Measurements from ENCODE around the gene ABCC11. TPM values are rescaled to one million over a fixed set of nuclear protein-coding genes. Genes with fewer than 3 reads are reported as not detected.
A peak's percentile ranks its signal among the peaks of the same experiment; 100 is the strongest.

The ABCC11 gene
- total and polyA plus RNA-seq, 5 experiments from 2014 or later, result 0.05 to 0.26 TPM; not detected in 3

DNA sequence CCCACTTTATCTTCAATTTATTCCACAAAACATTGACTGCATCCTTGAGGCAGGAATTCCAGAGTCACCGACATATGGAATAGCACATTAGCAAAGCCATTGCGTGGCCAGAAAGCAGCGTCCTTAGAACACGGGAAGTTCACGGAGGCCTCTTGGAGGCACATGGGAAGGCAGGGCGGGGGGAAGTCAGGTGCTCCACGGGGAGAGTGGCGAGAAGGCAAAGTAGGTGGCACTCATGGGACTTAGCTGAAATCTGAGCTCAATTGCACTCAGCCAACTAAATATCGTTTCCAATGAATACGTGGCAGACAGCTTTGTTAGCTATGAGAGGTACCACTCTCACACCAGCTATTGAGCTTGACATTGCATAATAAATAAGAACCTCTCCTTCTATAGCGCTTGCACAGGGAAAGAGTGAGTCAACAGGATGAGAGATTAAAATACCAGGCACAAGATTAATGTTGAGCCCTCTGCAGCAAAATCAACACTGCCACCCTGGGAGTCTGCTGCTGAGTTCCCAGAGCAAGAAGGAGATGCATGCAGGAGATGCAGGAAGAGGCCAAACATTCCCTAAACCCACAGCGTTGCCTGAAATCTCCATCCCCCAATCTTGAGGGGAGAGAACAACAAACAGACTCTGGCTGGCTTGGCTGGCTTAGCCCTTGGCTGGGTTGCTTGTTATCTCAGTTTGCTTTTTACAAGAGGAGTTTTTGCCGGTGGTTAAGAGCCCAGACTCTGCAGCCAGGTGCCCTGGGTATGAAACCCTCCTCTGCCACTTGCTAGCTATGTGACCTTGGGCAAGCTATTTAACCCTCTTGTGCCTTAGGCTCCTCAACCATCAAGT is 120.3 kb downstream of the ABCC11 start:
- Mint-ChIP-seq H3K4me3 (no peak overlapping the region), H3K27ac (no peak overlapping the region), H3K27me3 (peaks cover 2 to 24% (median 7%) of the 10 kb centered on the region in 5 donors), H3K36me3 (no peaks in the 10 kb centered on the region), H3K9me3 (no peaks in the 10 kb centered on the region), H3K4me1 (no peaks in the 10 kb centered on the region)
- DNase-seq, result no peak
- ATAC-seq, result no peak
- POLR2A ChIA-PET, result no interaction called here

DNA sequence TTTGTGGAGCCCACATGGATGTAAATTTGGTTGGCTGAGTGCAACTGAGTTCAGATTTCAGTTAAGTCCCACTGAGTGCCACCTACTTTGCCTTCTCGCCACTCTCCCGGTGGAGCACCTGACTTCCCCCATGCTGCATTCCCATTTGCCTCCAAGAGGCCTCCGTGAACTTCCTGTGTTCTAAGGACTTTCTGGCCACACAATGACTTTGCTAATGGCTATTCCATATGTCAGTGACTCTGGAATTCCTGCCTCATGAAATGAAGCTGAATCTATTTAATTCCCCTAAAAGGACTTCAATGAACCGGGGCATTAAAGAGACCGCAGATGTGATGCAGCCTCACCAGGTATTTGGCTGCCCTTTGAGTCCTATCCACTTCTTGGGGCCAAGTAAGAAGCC is 121.5 kb downstream of the ABCC11 start:
- no peaks in the 10 kb centered on the region for H3K36me3 Mint-ChIP-seq
- no peak for DNase-seq
- ATAC-seq, result no peak
- H3K27me3 Mint-ChIP-seq, result peaks cover 0 to 24% (median 2%) of the 10 kb centered on the region in 5 donors
- H3K4me3 Mint-ChIP-seq, result no peak overlapping the region
- POLR2A ChIA-PET, result no interaction called here
- no peak overlapping the region for H3K27ac Mint-ChIP-seq
- H3K9me3 Mint-ChIP-seq, result no peaks in the 10 kb centered on the region
- H3K4me1 Mint-ChIP-seq, result no peaks in the 10 kb centered on the region

DNA sequence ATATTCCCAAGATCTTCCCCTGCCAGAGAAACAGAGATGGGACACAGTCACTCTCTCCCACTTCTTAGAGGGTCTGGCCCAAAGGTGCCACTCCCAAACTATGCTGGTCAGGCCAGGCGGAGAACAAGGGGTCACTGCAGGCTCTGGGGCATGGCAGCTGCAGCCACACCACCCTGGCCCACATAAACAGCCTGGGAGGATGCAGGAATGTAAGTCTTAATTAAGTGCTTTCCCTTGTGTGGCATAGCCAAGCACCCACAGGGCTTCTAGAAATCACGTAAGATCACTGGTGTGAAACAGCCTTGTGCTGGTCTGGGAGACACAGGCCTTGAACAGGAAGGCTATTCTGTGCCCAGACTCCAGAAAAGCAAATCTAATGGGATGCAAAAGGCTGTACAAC is 123.1 kb downstream of the ABCC11 start:
- Mint-ChIP-seq H3K27ac (no peak overlapping the region), H3K9me3 (no peaks in the 10 kb centered on the region), H3K4me1 (no peaks in the 10 kb centered on the region), H3K36me3 (no peaks in the 10 kb centered on the region), H3K4me3 (no peak overlapping the region), H3K27me3 (peaks cover 0 to 24% (median 2%) of the 10 kb centered on the region in 5 donors)
- POLR2A ChIA-PET, result no interaction called here
- DNase-seq (no peak), ATAC-seq (no peak)

DNA sequence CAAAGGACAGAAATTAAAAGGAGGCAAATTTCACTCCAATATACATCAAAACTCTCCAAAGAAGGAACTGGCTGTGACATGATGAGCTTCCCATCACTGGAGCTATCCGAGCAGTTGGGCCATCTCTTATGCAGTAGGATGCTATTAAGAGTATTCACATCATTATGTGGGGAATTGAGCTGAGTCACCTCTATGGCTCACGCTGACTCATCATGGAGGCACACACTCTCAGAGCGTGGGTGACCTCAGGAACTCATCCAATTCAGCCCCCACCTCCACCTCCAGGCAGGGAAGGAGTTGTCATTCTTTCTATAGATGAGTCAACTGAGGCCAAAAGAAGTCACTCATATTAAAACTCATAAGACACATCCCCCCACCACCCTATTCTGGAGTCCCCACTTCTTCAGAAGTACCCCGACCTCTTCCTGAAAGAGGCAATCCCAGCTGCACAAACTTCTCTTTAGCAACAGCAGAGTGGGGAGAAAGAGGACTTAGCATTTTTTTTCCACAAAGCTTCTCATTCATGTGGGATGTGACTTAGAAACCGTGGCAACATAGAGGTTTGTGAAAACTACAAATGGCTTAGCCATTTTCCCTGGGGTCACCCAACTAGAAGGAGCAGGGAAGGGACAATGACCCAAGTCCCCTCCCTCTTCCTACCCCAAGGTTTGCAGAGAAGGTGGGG is 124.1 kb downstream of the ABCC11 start:
- DNase-seq, result no peak
- POLR2A ChIA-PET, result no interaction called here

DNA sequence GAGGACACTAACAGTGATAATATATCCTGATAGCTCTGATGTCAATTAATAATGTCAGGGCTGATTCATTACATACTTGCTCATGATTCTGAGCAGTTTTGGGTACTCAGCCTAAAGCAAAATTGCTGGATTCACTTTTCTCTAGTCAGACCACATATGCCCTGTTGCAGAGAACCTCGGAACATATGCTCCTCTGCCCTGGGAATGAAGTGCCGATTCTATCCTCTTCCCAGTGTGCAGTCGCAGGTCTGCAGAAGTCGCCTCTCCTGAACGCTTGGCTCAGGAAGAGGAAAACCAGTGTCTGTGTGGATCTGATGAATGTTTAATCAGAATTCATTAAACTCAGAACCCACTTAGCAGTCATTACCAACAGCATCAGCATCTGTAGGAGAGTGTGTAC is 126.1 kb downstream of the ABCC11 start:
- DNase-seq (no peak), ATAC-seq (no peak)
- Mint-ChIP-seq H3K9me3 (no peaks in the 10 kb centered on the region), H3K4me3 (no peak overlapping the region), H3K27ac (no peak overlapping the region), H3K27me3 (peaks cover under 1 to 29% (median 5%) of the 10 kb centered on the region in 5 donors), H3K36me3 (no peaks in the 10 kb centered on the region), H3K4me1 (peaks cover 0 to under 1% (median 0%) of the 10 kb centered on the region in 4 donors)
- POLR2A ChIA-PET, result no interaction called here

More for the DNA sequence above, 124.1 kb downstream of the ABCC11 start:
- Mint-ChIP-seq H3K27me3 (peaks cover 0 to 24% (median 2%) of the 10 kb centered on the region in 5 donors), H3K4me1 (no peaks in the 10 kb centered on the region), H3K4me3 (no peak overlapping the region), H3K36me3 (no peaks in the 10 kb centered on the region), H3K27ac (no peak overlapping the region), H3K9me3 (no peaks in the 10 kb centered on the region)
- no peak for ATAC-seq

DNA sequence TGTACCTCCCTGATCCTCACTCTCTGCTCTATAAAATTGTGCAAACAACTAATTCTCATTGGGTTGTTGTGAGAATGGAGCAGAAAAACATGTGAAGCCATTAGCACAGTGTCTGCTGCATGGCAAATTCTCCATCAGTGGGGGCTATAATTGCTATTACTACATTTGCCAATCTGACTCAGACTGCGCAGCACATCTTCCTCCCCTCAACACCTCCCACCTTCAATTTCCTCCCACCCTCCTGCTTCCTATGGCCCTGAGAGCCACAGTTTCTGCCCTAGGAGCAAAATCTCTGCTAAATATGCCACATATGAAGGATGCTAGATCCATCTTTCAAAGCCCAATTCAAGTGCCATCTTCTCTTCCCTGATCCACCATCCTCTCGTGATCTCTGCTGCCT is 128.5 kb downstream of the ABCC11 start:
- Mint-ChIP-seq H3K9me3 (no peaks in the 10 kb centered on the region), H3K27me3 (peaks cover 3 to 20% (median 14%) of the 10 kb centered on the region in 5 donors), H3K4me1 (peaks cover 0 to 1% (median 0%) of the 10 kb centered on the region in 4 donors), H3K27ac (no peak overlapping the region), H3K4me3 (no peak overlapping the region), H3K36me3 (no peaks in the 10 kb centered on the region)
- POLR2A ChIA-PET, result no interaction called here
- ATAC-seq, result no peak
- no peak for DNase-seq

DNA sequence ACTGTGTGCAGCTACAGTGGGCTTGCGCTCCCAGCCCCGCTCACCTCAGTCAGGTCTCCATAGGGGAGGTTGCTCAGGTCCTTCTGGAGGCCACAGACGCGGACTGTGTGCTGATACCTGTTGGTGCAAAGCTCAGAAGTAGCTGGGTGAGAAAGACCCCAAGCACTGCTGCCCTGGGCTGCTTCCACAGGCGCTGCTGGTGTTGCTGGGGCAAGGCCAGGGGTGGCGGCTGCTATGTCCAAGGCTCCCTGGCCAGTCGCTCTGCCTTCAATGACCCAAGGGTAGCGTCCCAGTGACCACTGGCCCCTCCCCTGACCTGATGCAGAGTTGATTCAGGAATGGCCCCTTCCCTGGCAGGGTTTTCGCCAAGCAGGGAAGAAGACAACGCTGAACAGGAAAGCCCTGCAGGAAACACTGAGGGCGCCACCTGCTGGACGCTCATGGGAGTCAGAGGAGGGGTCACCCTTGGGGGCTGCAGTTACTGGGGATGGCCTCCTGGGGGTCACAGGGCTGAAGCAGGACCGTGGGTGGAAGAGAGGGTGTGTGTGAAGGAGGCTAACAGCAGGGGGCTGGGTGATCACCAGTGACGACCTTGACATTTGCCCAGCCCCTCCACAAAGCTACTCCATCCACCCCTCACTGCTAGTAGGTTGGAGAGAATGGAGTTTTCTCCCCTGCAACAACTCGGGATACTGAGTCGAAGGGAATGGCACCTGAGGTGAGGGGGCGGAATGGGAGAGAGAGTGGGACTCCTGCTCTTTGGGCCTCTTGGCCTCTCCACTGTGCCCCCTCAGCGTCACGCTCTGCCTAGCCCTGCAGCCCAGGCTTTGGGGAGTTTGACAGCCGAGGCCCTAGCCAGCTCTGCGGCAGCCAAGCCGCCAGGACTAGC is 129.9 kb downstream of the ABCC11 start:
- DNase-seq, result peak; percentile 9 to 67 (median 34)
- peaks cover 3 to 20% (median 16%) of the 10 kb centered on the region in 5 donors for H3K27me3 Mint-ChIP-seq
- ATAC-seq, result peak; percentile 42 to 48
- peaks cover 0 to 1% (median 0%) of the 10 kb centered on the region in 4 donors for H3K4me1 Mint-ChIP-seq
- H3K36me3 Mint-ChIP-seq, result no peaks in the 10 kb centered on the region
- no peaks in the 10 kb centered on the region for H3K9me3 Mint-ChIP-seq
- no peak overlapping the region for H3K27ac Mint-ChIP-seq
- POLR2A ChIA-PET, result no interaction called here
- H3K4me3 Mint-ChIP-seq, result no peak overlapping the region

Other genes starting within 250 kb of the ABCC11 start
- not detected for gene ABCC12, start 91.5 kb downstream of the ABCC11 start, total RNA-seq
- gene ABCC12, start 91.5 kb downstream of the ABCC11 start, polyA plus RNA-seq, result not detected
- gene LONP2, start 3.2 kb downstream of the ABCC11 start, total RNA-seq, result 100 to 1,000 TPM; 104 to 114 TPM
- 10 to 100 TPM; 37.2 to 44.5 (median 37.3) TPM for gene LONP2, start 3.2 kb downstream of the ABCC11 start, polyA plus RNA-seq
- 10 to 100 TPM; 22.8 to 25.9 TPM for gene SIAH1, start 137.9 kb upstream of the ABCC11 start, total RNA-seq
- 10 to 100 TPM; 10.8 to 16.7 (median 12.0) TPM for gene SIAH1, start 137.9 kb upstream of the ABCC11 start, polyA plus RNA-seq